DOHH2 (cell line): ENCODE results near the gene ZYX.

Experiments
- H3F3A ChIP-seq: fragments of 200-600 bp; sonication (generic), shearing (Covaris generic); 2 replicates; pipeline ENCODE4 v1.6.0; 2016; ENCODE audit warnings: antibody characterized with exemption, mild to moderate bottlenecking; ENCODE audit not compliant: control insufficient read depth, insufficient read depth
- H3K27ac ChIP-seq: fragments of 200-600 bp; sonication (generic); 2 replicates; pipeline ENCODE4 v1.5.1; 2014; ENCODE audit warnings: low read depth, mild to moderate bottlenecking, low read length, moderate library complexity
- H3K27me3 ChIP-seq: fragments of 200-600 bp; sonication (generic); 2 replicates; pipeline ENCODE4 v1.6.1; 2014; ENCODE audit warnings: mild to moderate bottlenecking, low read length, mixed read lengths; ENCODE audit not compliant: control insufficient read depth
- H3K36me3 ChIP-seq: fragments of 200-600 bp; sonication (generic); 2 replicates; pipeline ENCODE4 v1.6.1; 2014; ENCODE audit warnings: mild to moderate bottlenecking, low read length, moderate library complexity, mixed read lengths; ENCODE audit not compliant: control insufficient read depth
- H3K4me1 ChIP-seq: fragments of 200-600 bp; sonication (generic); 2 replicates; pipeline ENCODE4 v1.6.1; 2014; ENCODE audit warnings: mild to moderate bottlenecking, low read length, mixed read lengths; ENCODE audit not compliant: control insufficient read depth
- H3K4me2 ChIP-seq: fragments of 200-600 bp; sonication (generic); 2 replicates; pipeline ENCODE4 v1.6.0; 2014; ENCODE audit warnings: mild to moderate bottlenecking, low read length, moderate library complexity
- H3K4me3 ChIP-seq: fragments of 200-600 bp; sonication (generic); 2 replicates; pipeline ENCODE4 v1.5.1; 2014; ENCODE audit warnings: mild to moderate bottlenecking, low read length, mixed read lengths
- H3K79me2 ChIP-seq: fragments of 200-600 bp; sonication (generic); 2 replicates; pipeline ENCODE4 v1.6.1; 2014; ENCODE audit warnings: mild to moderate bottlenecking, low read length, mixed read lengths; ENCODE audit not compliant: control insufficient read depth
- H3K9me2 ChIP-seq: fragments of 200-600 bp; sonication (generic); replicated peaks from 2 replicates; pipeline ENCODE4 v1.6.1; 2014; ENCODE audit warnings: mild to moderate bottlenecking, low read length, mixed read lengths; ENCODE audit not compliant: control insufficient read depth
- H3K9me3 ChIP-seq: fragments of 200-600 bp; sonication (generic); 2 replicates; pipeline ENCODE4 v1.6.1; 2014; ENCODE audit warnings: antibody characterized with exemption, low read length, mixed read lengths; ENCODE audit not compliant: control insufficient read depth, insufficient read depth
- H4K20me1 ChIP-seq: fragments of 200-600 bp; sonication (generic); 2 replicates; pipeline ENCODE4 v1.6.0; 2014; ENCODE audit warnings: low read depth, mild to moderate bottlenecking, antibody characterized with exemption, low read length, moderate library complexity; ENCODE audit not compliant: control insufficient read depth, insufficient read depth
- EZH2phosphoT487 ChIP-seq: fragments of 200-600 bp; sonication (generic); IDR thresholded peaks from 2 replicates; pipeline ENCODE4 v1.6.1; 2017; ENCODE audit warnings: borderline replicate concordance, mild to moderate bottlenecking, antibody characterized with exemption, low read length, moderate library complexity, mixed read lengths
- TF ChIP-seq, protein P1 (sequence below): fragments of 200-600 bp; sonication (generic); IDR thresholded peaks from one replicate; pipeline ENCODE4 v1.5.1; 2014; ENCODE audit warnings: antibody characterized with exemption, mild to moderate bottlenecking, low read depth, low read length; ENCODE audit not compliant: poor library complexity, severe bottlenecking

Gene ZYX

GRCh38 chr7:143368387-143368786 is 12.8 kb upstream of the ZYX start:
- H3K9me2 ChIP-seq = no peaks in the 10 kb centered on the region
- H3K36me3 ChIP-seq = no peaks in the 10 kb centered on the region
- H3K4me1 ChIP-seq = no peaks in the 10 kb centered on the region
- no peaks in the 10 kb centered on the region for H4K20me1 ChIP-seq
- TF ChIP-seq, protein P1, sequence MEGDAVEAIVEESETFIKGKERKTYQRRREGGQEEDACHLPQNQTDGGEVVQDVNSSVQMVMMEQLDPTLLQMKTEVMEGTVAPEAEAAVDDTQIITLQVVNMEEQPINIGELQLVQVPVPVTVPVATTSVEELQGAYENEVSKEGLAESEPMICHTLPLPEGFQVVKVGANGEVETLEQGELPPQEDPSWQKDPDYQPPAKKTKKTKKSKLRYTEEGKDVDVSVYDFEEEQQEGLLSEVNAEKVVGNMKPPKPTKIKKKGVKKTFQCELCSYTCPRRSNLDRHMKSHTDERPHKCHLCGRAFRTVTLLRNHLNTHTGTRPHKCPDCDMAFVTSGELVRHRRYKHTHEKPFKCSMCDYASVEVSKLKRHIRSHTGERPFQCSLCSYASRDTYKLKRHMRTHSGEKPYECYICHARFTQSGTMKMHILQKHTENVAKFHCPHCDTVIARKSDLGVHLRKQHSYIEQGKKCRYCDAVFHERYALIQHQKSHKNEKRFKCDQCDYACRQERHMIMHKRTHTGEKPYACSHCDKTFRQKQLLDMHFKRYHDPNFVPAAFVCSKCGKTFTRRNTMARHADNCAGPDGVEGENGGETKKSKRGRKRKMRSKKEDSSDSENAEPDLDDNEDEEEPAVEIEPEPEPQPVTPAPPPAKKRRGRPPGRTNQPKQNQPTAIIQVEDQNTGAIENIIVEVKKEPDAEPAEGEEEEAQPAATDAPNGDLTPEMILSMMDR = no peak
- TF ChIP-seq EZH2phosphoT487 = no peak
- no peaks in the 10 kb centered on the region for H3K79me2 ChIP-seq
- H3K9me3 ChIP-seq = no peaks in the 10 kb centered on the region
- no peak overlapping the region for H3K27ac ChIP-seq
- H3F3A ChIP-seq = no peaks in the 10 kb centered on the region
- peaks cover 39% of the 10 kb centered on the region for H3K27me3 ChIP-seq
- H3K4me3 ChIP-seq = no peak overlapping the region
- H3K4me2 ChIP-seq = no peak overlapping the region

DNA sequence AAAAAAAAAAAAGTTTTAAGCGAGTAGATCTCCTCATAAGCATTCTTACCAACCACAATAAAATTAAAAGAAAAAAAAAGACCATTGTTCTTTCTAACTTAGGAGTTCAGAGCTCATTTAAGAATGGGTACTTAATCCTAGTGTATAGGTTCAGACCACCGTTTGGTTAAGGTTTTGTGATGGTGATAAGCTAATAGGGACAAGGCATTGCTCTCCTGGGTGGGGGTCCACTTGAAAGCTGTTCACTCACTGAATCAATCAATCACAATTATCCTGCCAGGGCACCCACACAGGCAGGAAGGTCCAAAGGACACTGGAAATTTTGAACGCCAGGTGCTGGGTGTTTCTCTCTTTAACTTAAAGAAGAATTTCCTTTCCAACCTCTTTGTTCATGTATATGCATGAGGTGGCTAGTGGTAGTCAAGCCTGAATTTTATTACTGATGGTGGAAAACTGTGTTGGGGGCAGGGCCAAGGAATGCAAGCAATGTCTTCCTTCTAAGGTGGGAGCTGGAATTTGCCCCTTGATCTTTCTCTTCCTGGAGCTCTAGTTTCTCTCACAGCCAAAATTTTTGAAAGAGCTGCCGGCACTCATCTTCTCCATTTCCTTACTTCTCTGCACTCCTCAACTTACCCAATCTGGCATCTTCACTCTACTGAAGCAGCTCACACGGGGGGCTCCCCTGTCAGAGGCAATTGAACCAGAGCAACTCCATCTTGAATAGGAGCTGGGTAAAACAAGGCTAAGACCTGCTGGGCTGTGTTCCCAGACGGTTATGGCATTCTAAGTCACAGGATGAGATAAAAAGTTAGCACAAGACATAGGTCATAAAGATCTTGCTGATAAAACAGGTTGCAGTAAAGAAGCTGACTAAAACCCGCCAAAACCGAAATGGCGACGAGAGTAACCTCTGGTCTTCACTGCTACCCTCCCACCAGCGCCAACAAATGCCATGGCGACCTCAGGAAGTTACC is 11.2 kb upstream of the ZYX start:
- no peak overlapping the region for H3K27ac ChIP-seq
- no peaks in the 10 kb centered on the region for H3K9me2 ChIP-seq
- peaks cover 24% of the 10 kb centered on the region for H3K27me3 ChIP-seq
- H3K4me3 ChIP-seq = no peak overlapping the region
- peaks cover 9% of the 10 kb centered on the region for H3K4me1 ChIP-seq
- no peaks in the 10 kb centered on the region for H3K9me3 ChIP-seq
- no peak overlapping the region for H3K4me2 ChIP-seq
- H4K20me1 ChIP-seq = no peaks in the 10 kb centered on the region
- no peaks in the 10 kb centered on the region for H3K79me2 ChIP-seq
- no peaks in the 10 kb centered on the region for H3F3A ChIP-seq
- no peak for TF ChIP-seq EZH2phosphoT487
- TF ChIP-seq, protein P1 = no peak
- H3K36me3 ChIP-seq = no peaks in the 10 kb centered on the region

GRCh38 chr7:143372070-143372469 is 9.1 kb upstream of the ZYX start:
- Histone ChIP-seq H3K4me3 (no peak overlapping the region), H3K4me2 (no peak overlapping the region), H3K9me2 (no peaks in the 10 kb centered on the region), H4K20me1 (no peaks in the 10 kb centered on the region), H3K27me3 (peaks cover 15% of the 10 kb centered on the region), H3F3A (no peaks in the 10 kb centered on the region), H3K79me2 (no peaks in the 10 kb centered on the region), H3K36me3 (no peaks in the 10 kb centered on the region), H3K27ac (no peak overlapping the region), H3K9me3 (no peaks in the 10 kb centered on the region), H3K4me1 (peaks cover 19% of the 10 kb centered on the region)
- no peak for TF ChIP-seq EZH2phosphoT487
- TF ChIP-seq, protein P1 = no peak
